MM.1S (cell line): ENCODE data around the gene PCNA.

ENCODE experiments used
- DNase-seq: peaks from one replicate; pipeline ENCODE4 v3.0.0-alpha.2; 2015
- H2AFZ ChIP-seq: fragments of 300-600 bp; sonication (generic); 2 replicates; pipeline ENCODE4 v1.6.0; 2016; ENCODE audit warnings: antibody characterized with exemption, low read length
- H3F3A ChIP-seq: fragments of 300-600 bp; sonication (generic); 2 replicates; pipeline ENCODE4 v1.6.1; 2016; ENCODE audit warnings: mild to moderate bottlenecking, antibody characterized with exemption, low read length, moderate library complexity, mixed read lengths; ENCODE audit not compliant: insufficient read depth
- H3K27ac ChIP-seq: fragments of 300-600 bp; sonication (generic); 2 replicates; pipeline ENCODE4 v1.5.1; 2016; ENCODE audit warnings: mild to moderate bottlenecking, low read length
- H3K27me3 ChIP-seq: fragments of 300-600 bp; sonication (generic); replicated peaks from 2 replicates; pipeline ENCODE4 v1.6.0; 2016; ENCODE audit warnings: low read length; ENCODE audit not compliant: insufficient read depth
- H3K36me3 ChIP-seq: fragments of 300-600 bp; sonication (generic); replicated peaks from 2 replicates; pipeline ENCODE4 v1.6.1; 2016; ENCODE audit warnings: mild to moderate bottlenecking, low read length, mixed read lengths; ENCODE audit not compliant: insufficient read depth
- H3K4me1 ChIP-seq: fragments of 300-600 bp; sonication (generic); 2 replicates; pipeline ENCODE4 v1.6.1; 2016; ENCODE audit warnings: low read length, mixed read lengths
- H3K4me2 ChIP-seq: fragments of 300-600 bp; sonication (generic); 2 replicates; pipeline ENCODE4 v1.6.0; 2016; ENCODE audit warnings: low read depth, low read length
- H3K4me3 ChIP-seq: fragments of 300-600 bp; sonication (generic); 2 replicates; pipeline ENCODE4 v1.5.1; 2016; ENCODE audit warnings: low read length, mixed read lengths
- H3K79me2 ChIP-seq: fragments of 300-600 bp; sonication (generic); 2 replicates; pipeline ENCODE4 v1.6.1; 2016; ENCODE audit warnings: mixed run types, low read length, mixed read lengths
- H3K9ac ChIP-seq: fragments of 300-600 bp; sonication (generic); 2 replicates; pipeline ENCODE4 v1.6.1; 2016; ENCODE audit warnings: low read length, mixed read lengths
- H3K9me2 ChIP-seq: fragments of 300-600 bp; sonication (generic); replicated peaks from 2 replicates; pipeline ENCODE4 v1.6.1; 2016; ENCODE audit warnings: mild to moderate bottlenecking, low read length, mixed read lengths; ENCODE audit not compliant: insufficient read depth
- H3K9me3 ChIP-seq: fragments of 300-600 bp; sonication (generic); replicated peaks from 2 replicates; pipeline ENCODE4 v1.6.1; 2016; ENCODE audit warnings: mild to moderate bottlenecking, low read length, mixed read lengths; ENCODE audit not compliant: insufficient read depth
- H4K20me1 ChIP-seq: fragments of 300-600 bp; sonication (generic); 2 replicates; pipeline ENCODE4 v1.6.1; 2016; ENCODE audit warnings: mild to moderate bottlenecking, low read length, moderate library complexity, mixed read lengths; ENCODE audit not compliant: insufficient read depth
- EZH2 ChIP-seq: fragments of 300-600 bp; sonication (generic); optimal IDR thresholded peaks from 2 replicates; pipeline ENCODE3; 2017; ENCODE audit warnings: low read depth, mild to moderate bottlenecking, antibody characterized with exemption, low read length, mixed read lengths
- EZH2phosphoT487 ChIP-seq: fragments of 300-600 bp; sonication (generic); IDR thresholded peaks from 2 replicates; pipeline ENCODE4 v1.6.1; 2018; ENCODE audit warnings: antibody characterized with exemption, low read length
- TF ChIP-seq, protein P1 (sequence below): fragments of 300-600 bp; sonication (generic); IDR thresholded peaks from 2 replicates; pipeline ENCODE4 v1.5.1; 2016; ENCODE audit warnings: antibody characterized with exemption, low read length, mixed read lengths

The PCNA gene

DNA sequence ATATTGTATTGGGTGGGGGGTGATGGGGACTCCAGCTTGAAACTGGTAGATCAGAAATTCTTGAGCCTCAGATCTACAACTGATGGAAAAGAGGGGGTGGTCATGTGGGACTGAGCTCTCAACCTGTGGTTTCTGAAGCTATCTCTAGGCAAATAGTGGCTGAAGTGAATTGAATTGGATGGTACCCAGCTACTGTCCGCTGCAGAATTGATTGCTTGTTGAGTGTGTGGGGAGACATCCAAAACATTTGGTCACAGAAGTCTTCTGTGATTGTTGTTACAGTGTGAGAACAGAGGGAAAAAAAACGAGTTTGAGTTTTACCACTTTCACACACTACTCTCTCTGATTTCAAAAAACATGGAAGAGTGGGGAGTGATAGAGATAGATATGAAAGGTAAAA lies 21.9 kb upstream of the PCNA start:
- peaks cover 79% of the 10 kb centered on the region for H3K79me2 ChIP-seq
- H3F3A ChIP-seq: 0 out of 2 replicates have a peak, but pooled peaks cover 3% of the 10 kb centered on the region
- no peak for DNase-seq
- no peaks in the 10 kb centered on the region for H3K9me2 ChIP-seq
- H3K27ac ChIP-seq: no peak overlapping the region
- no peak overlapping the region for H3K4me2 ChIP-seq
- H3K36me3 ChIP-seq: no peaks in the 10 kb centered on the region
- peaks cover 15% of the 10 kb centered on the region for H3K4me1 ChIP-seq
- H3K9me3 ChIP-seq: no peaks in the 10 kb centered on the region
- H2AFZ ChIP-seq: no peak overlapping the region
- no peaks in the 10 kb centered on the region for H4K20me1 ChIP-seq
- no peak overlapping the region for H3K4me3 ChIP-seq
- TF ChIP-seq EZH2: no peak
- TF ChIP-seq, protein P1, sequence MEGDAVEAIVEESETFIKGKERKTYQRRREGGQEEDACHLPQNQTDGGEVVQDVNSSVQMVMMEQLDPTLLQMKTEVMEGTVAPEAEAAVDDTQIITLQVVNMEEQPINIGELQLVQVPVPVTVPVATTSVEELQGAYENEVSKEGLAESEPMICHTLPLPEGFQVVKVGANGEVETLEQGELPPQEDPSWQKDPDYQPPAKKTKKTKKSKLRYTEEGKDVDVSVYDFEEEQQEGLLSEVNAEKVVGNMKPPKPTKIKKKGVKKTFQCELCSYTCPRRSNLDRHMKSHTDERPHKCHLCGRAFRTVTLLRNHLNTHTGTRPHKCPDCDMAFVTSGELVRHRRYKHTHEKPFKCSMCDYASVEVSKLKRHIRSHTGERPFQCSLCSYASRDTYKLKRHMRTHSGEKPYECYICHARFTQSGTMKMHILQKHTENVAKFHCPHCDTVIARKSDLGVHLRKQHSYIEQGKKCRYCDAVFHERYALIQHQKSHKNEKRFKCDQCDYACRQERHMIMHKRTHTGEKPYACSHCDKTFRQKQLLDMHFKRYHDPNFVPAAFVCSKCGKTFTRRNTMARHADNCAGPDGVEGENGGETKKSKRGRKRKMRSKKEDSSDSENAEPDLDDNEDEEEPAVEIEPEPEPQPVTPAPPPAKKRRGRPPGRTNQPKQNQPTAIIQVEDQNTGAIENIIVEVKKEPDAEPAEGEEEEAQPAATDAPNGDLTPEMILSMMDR: no peak
- TF ChIP-seq EZH2phosphoT487: no peak
- H3K27me3 ChIP-seq: no peaks in the 10 kb centered on the region
- H3K9ac ChIP-seq: no peak overlapping the region

- Histone ChIP-seq H3K9me3 (no peaks in the 10 kb centered on the region), H3K4me2 (no peak overlapping the region), H3K9me2 (no peaks in the 10 kb centered on the region), H3F3A (no peaks in the 10 kb centered on the region), H3K4me3 (no peak overlapping the region), H3K27ac (no peak overlapping the region), H3K79me2 (peaks cover 79% of the 10 kb centered on the region), H3K36me3 (no peaks in the 10 kb centered on the region), H2AFZ (no peak overlapping the region), H3K27me3 (no peaks in the 10 kb centered on the region), H4K20me1 (no peaks in the 10 kb centered on the region), H3K4me1 (peaks cover under 1% of the 10 kb centered on the region; the same call in 1 of the 2 replicates), H3K9ac (no peak overlapping the region)
- TF ChIP-seq EZH2phosphoT487 (no peak), EZH2 (no peak)
- TF ChIP-seq, protein P1: no peak
- no peak for DNase-seq
Observed at GRCh38 chr20:5140195-5140594, 20.4 kb upstream of the PCNA start.

DNA sequence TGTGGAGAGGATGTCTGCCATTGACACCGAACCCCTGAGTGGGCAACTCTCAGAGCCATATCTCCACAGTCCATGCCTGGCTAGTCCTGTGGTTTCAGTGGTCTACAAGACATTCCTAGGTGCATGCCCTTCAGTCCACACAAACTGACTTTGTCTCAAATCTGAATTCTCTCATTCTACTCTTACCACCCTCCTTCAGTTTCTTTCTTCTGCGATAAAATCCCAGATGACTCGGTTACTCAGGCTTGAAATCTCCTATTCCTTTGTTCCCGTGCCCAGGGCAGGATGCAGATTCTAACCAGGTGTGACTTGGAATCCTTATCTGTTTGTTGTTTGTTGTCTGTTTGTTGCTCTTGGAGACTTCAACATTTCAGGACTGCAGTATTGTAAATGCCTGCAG lies 16.3 kb upstream of the PCNA start:
- TF ChIP-seq, protein P1: no peak
- TF ChIP-seq EZH2phosphoT487 (no peak), EZH2 (no peak)
- no peak overlapping the region for H3K4me2 ChIP-seq
- no peak overlapping the region for H3K27ac ChIP-seq
- no peaks in the 10 kb centered on the region for H3K9me3 ChIP-seq
- H4K20me1 ChIP-seq: no peaks in the 10 kb centered on the region
- H3K27me3 ChIP-seq: no peaks in the 10 kb centered on the region
- no peak for DNase-seq
- H3K36me3 ChIP-seq: no peaks in the 10 kb centered on the region
- no peaks in the 10 kb centered on the region for H3K4me1 ChIP-seq
- H3K9me2 ChIP-seq: no peaks in the 10 kb centered on the region
- H2AFZ ChIP-seq: no peak overlapping the region
- H3K79me2 ChIP-seq: peaks cover 86% of the 10 kb centered on the region
- no peak overlapping the region for H3K4me3 ChIP-seq
- no peak overlapping the region for H3K9ac ChIP-seq
- H3F3A ChIP-seq: no peaks in the 10 kb centered on the region
